Thyroid gland (tissue), 4 donors: ENCODE results near the gene NSFL1C. TPM values are rescaled to one million over a fixed set of nuclear protein-coding genes. Genes with fewer than 3 reads are reported as not detected.

ENCODE experiments used
- DNase-seq, 2 donors: peaks; one replicate each; pipeline ENCODE4 v3.0.0-alpha.2; 2019
- H3K27ac ChIP-seq, 3 donors: fragments of 200-600 bp; sonication (generic); 1 replicate in 2 of 3; 2 replicates in 1 of 3; pipeline ENCODE4 v1.5.1; 2016 to 2019; ENCODE audit warnings: mild to moderate bottlenecking in 1 of 3, moderate library complexity in 1 of 3
- H3K27me3 ChIP-seq: fragments of 200-600 bp; sonication (generic); one replicate; pipeline ENCODE4 v1.5.1; 2019
- H3K36me3 ChIP-seq, 2 donors: fragments of 200-600 bp; sonication (generic); one replicate each; pipeline ENCODE4 v1.5.1; 2016 to 2019
- H3K4me1 ChIP-seq, 2 donors: fragments of 200-600 bp; sonication (generic); one replicate each; pipeline ENCODE4 v1.5.1; 2017 to 2019
- H3K4me3 ChIP-seq, 3 donors: fragments of 200-600 bp; sonication (generic); replicated peaks in 1 of 3; 1 replicate in 2 of 3; 2 replicates in 1 of 3; pipeline ENCODE4 v1.5.1; 2016; ENCODE audit warnings: mild to moderate bottlenecking in 1 of 3
- H3K9me3 ChIP-seq: fragments of 200-600 bp; sonication (generic); one replicate; pipeline ENCODE4 v1.5.1; 2017
- CTCF ChIP-seq, 6 experiments: fragments of 200-600 bp in 3 of 6; fragments of 450-650 bp in 3 of 6; sonication (generic) in 3 of 6; IDR thresholded peaks; one replicate each; pipeline ENCODE4 v1.5.1; 2016 to 2019; ENCODE audit warnings: antibody characterized with exemption in 6 of 6, mild to moderate bottlenecking in 2 of 6, inconsistent platforms in 1 of 6, moderate library complexity in 1 of 6
- POLR2A ChIP-seq, 2 donors: fragments of 450-650 bp; IDR thresholded peaks; one replicate each; pipeline ENCODE4 v1.6.1; 2017; ENCODE audit warnings: antibody characterized with exemption in 2 of 2, mild to moderate bottlenecking in 2 of 2, moderate library complexity in 1 of 2
- WGBS, 2 donors: methylation state at CpG; one replicate each; pipeline ENCODE4 v1.1.5; 2017; 5-methylcytosine and 5-hydroxymethylcytosine counted together
- intact Hi-C: fragments of 100-400 bp; cut with DNase I; formaldehyde crosslinking; loops from one replicate; pipeline ENCODE4 v1.15.1; 2023
- total RNA-seq, 4 donors: library from RNA; depleted of rRNA; stranded (reverse); fragments of >200 nt; gene quantifications; one replicate each; pipeline ENCODE4 v1.2.3, GENCODE V29; 2016

Gene NSFL1C
- total RNA-seq, 4 donors from 2014 or later: 42.2 to 51.3 (median 48.8) TPM

GRCh38 chr20:1434571-1435336, 31.9 kb downstream of the NSFL1C start:
- Histone ChIP-seq H3K27me3 (no peaks in the 10 kb centered on the region), H3K4me1 (no peaks in the 10 kb centered on the region), H3K9me3 (no peaks in the 10 kb centered on the region), H3K4me3 (no peak overlapping the region), H3K27ac (no peak overlapping the region), H3K36me3 (no peaks in the 10 kb centered on the region)
- intact Hi-C loops: loop anchor here (5.0 kb wide), 1 partner anchor 122 kb away; no protein-coding TSS in a partner anchor
- DNase-seq: no peak
- WGBS, 2 donors: 68 to 71% methylated on average over 2 of the region's 2 CpGs
- TF ChIP-seq CTCF (IDR thresholded peaks at IDR 0.05) (no peak), POLR2A (IDR thresholded peaks at IDR 0.05) (no peak)

GRCh38 chr20:1431158-1431557, 35.5 kb downstream of the NSFL1C start:
- H3K4me1 ChIP-seq: no peaks in the 10 kb centered on the region

GRCh38 chr20:1430004-1430451, 36.6 kb downstream of the NSFL1C start:
- Histone ChIP-seq H3K36me3 (no peaks in the 10 kb centered on the region), H3K27ac (no peak overlapping the region), H3K4me1 (no peaks in the 10 kb centered on the region), H3K4me3 (no peak overlapping the region), H3K9me3 (no peaks in the 10 kb centered on the region), H3K27me3 (no peaks in the 10 kb centered on the region)
- WGBS, 2 donors: 79 to 82% methylated on average over 1 of the region's 1 CpG
- no peak for TF ChIP-seq POLR2A (IDR thresholded peaks at IDR 0.05)
- TF ChIP-seq CTCF (IDR thresholded peaks at IDR 0.05): no peak
- intact Hi-C loops: no loop called here
- DNase-seq: no peak

More at GRCh38 chr20:1431158-1431557, 35.5 kb downstream of the NSFL1C start:
- no peaks in the 10 kb centered on the region for H3K27me3 ChIP-seq
- no peaks in the 10 kb centered on the region for H3K9me3 ChIP-seq
- H3K36me3 ChIP-seq: no peaks in the 10 kb centered on the region
- H3K4me3 ChIP-seq: no peak overlapping the region
- intact Hi-C loops: no loop called here
- TF ChIP-seq CTCF (IDR thresholded peaks at IDR 0.05): no peak
- no peak for TF ChIP-seq POLR2A (IDR thresholded peaks at IDR 0.05)
- no peak overlapping the region for H3K27ac ChIP-seq
- WGBS, 2 donors: 47 to 53% methylated on average over 1 of the region's 1 CpG
- no peak for DNase-seq

- intact Hi-C loops: no loop called here
- no peak for TF ChIP-seq POLR2A (IDR thresholded peaks at IDR 0.05)
- no peak for TF ChIP-seq CTCF (IDR thresholded peaks at IDR 0.05)
- WGBS, 2 donors: 86 to 91% methylated on average over 4 of the region's 4 CpGs
- Histone ChIP-seq H3K27me3 (no peaks in the 10 kb centered on the region), H3K4me1 (no peaks in the 10 kb centered on the region), H3K36me3 (no peaks in the 10 kb centered on the region), H3K9me3 (no peaks in the 10 kb centered on the region), H3K4me3 (no peak overlapping the region), H3K27ac (no peak overlapping the region)
- no peak for DNase-seq
Observed at GRCh38 chr20:1429143-1429728, 37.4 kb downstream of the NSFL1C start.

- DNase-seq: no peak
- no peak overlapping the region for H3K4me3 ChIP-seq
- no peaks in the 10 kb centered on the region for H3K36me3 ChIP-seq
- 76 to 78% methylated on average over 3 of the region's 3 CpGs for WGBS, 2 donors
- no peak overlapping the region for H3K27ac ChIP-seq
- H3K9me3 ChIP-seq: no peaks in the 10 kb centered on the region
- no peaks in the 10 kb centered on the region for H3K27me3 ChIP-seq
- H3K4me1 ChIP-seq: no peaks in the 10 kb centered on the region
- intact Hi-C loops: no loop called here
- TF ChIP-seq POLR2A (IDR thresholded peaks at IDR 0.05) (no peak), CTCF (IDR thresholded peaks at IDR 0.05) (no peak)
Observed at GRCh38 chr20:1427457-1428054, 39.1 kb downstream of the NSFL1C start.
